GM19372 (cell line): ENCODE results near the gene MYH15.

Experiments
- ATAC-seq: cut with Tn5 transposase; IDR thresholded peaks from one replicate; pipeline ENCODE4 v1.9.1; 2021; ENCODE audit warnings: mild to moderate bottlenecking, low read depth, moderate library complexity; ENCODE audit not compliant: unreplicated experiment

MYH15 gene

DNA sequence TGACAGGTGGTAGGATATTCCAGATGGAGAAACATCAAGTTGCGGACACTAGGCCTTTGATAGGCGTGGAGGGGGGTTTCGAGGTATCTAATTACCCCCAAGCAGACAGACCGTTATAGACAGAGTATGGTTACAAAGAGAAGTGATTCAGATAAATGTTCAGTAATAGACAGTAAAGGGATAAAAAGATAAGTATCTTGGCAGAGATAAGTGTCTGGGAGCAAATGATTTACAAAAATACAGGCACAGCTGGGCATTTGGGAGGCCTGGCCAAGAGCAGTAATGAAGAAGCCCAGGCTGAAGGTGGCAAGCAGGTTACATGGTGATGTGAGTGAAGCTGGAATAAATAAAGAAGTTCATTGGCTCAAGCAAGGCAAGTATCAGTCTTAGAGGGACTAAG lies 659 bp upstream of the MYH15 start:
- no peak for ATAC-seq

DNA sequence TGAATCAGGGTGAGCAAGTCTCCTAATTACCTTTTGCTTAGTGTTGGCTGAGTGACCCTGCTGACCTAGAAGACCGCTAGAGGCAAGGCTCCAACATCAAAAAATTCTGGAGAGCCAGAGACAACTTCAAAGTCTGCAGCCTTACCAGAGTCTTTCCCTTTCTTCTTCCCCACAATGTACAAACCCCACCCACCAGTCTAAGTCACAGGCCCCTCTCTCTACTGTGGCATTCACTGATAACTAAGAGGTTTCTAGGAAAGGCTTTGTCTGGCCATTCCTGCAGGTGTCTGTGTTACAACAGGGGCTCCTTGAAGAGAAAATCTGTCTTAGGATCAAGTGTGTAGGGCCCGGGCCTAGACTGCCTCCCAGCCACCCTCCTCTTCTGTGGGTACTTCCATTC lies 525 bp downstream of the MYH15 start:
- ATAC-seq = no peak

DNA sequence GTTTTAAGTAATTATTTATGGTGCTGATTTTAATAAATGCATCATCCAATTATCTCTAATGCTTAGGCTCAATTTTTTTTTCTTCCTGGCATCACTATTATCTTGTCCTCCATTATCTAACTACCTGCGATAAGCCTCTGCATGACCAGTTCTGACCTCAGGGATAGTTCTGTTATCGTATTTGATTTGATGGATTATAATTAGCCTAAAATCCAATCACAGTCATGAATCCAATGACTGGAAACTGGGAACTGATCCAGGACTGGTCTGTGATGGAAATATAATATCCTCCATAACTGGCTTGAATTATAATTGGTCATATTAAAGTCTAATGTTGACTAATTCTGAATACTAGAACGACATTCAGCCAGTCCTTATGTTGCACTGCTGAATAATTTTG lies 1.1 kb downstream of the MYH15 start:
- no peak for ATAC-seq

DNA sequence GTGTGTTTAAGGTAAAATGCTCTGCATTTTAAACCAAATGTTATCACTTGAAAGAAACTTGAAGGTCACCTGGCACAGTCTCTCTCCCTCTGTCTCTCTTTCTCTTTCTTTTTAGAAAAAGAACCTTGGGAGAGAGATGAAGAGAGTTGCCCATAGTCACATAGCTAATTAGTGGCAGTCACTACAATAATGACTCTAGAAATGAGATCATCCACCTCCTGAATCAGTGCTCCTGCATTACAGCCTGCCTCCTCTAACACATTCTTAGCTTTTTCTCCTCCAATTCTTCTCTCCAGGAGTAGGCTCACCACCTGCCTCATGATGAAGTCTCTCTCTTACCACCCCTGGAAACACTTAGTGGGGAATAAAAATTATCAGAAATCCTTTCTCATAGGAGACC lies 2.5 kb downstream of the MYH15 start:
- ATAC-seq = no peak

DNA sequence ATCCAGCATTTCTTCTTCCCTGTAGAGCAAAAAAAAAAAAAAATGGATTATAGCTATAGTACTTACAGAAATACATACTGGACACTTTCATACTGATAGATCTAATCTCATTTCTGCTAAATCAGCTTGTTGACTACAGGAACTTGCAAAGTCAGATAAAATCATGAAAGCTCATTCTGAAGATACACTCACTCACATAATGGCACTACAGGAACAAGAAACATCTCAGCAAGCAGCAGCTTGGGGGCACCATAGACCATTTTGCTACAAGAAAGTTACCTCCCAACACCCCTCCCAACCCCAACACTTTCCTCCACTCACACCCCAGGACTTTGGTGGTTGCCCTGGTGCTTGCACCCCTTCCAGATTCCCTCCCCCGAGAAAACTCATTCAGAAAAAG lies 4.6 kb downstream of the MYH15 start:
- ATAC-seq = no peak

DNA sequence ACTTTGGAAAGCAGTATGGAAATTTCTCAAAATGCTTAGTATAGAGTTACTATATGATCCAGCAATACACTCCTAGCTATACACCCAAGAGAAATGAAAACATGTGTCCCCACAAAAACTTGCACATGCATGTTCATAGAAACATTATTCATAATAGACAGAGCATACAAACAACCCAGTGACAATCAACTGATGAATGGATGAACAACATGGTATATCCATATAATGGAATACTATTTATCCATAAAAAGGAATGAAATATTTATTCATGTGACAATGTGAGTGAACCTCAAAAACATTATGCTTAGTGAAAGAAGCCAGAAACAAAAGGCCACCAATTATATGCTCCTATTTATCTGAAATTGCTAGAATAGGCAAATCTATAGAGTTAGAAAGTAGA lies 6.7 kb downstream of the MYH15 start:
- no peak for ATAC-seq

DNA sequence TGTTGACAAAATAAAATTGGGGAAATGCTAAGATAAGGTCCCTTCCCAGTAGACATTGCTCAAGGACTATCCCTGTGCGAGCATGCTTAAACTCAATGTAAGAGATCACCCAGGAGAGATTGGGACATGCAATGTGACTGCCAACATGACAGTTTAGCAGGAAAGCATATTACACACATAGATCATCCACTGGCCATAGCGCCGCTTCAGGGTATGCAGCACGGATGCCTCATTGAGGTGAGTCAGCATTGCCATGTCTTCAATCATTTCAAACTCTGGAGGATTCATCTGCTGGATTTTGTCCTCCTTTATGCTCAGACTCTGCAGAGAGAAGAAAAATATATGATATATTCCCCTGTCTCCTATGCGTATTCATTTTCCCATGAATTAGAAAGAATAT lies 8.9 kb downstream of the MYH15 start:
- ATAC-seq = no peak

DNA sequence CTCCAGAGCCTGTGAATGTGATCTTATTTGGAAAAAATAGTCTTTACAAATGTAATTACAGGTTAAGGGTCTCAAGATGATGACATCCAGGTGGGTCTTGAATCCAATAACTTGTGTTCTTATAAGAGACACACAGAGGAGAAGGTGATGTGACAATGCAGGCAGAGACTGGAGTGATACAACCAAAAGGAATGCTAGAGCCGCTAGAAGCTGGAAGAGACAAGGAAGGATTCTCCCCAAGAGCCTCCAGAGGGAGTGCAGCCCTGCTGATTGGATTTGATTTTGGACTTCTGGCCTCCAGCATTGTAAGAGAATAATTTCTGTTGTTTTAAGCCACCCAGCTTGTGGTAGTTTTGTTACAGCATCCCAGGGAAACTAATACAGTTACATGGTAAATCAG lies 9.7 kb downstream of the MYH15 start:
- no peak for ATAC-seq

DNA sequence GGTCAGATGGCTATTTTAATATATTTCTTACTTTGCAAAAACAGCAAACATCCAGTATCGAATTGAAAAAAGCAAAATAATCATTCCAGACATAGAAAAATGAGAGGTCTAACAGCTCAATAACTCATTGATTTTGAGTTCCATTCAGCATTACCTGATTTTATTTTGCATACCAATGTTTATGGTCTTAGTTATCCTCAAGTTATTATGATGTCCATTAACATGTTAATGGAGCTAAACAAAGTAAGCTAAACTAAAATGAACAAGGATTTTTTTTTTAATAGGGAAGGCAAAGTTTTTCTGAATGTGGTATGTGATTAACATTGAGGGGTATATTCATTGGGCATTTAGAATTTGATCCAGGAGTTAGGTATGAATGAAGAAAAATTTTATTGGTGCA lies 13.1 kb downstream of the MYH15 start:
- ATAC-seq = no peak

DNA sequence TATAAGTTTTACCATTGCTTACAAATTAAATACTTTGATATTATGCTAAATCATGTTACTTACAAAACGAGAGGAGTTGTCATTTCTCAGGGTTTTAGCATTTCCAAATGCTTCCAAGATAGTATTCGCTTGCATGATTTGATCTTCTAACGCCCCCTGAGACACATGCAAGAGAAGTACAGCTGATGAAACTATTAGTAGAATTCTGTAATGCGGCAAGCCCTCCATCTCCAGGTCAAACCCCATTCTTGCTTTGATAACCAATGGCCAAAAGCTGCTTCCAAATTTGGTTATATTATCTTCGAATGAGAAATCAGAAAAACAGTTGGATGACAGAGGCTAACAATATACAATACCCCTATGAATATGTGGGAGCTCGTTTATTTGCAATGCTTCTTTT lies 14.7 kb downstream of the MYH15 start:
- no peak for ATAC-seq

DNA sequence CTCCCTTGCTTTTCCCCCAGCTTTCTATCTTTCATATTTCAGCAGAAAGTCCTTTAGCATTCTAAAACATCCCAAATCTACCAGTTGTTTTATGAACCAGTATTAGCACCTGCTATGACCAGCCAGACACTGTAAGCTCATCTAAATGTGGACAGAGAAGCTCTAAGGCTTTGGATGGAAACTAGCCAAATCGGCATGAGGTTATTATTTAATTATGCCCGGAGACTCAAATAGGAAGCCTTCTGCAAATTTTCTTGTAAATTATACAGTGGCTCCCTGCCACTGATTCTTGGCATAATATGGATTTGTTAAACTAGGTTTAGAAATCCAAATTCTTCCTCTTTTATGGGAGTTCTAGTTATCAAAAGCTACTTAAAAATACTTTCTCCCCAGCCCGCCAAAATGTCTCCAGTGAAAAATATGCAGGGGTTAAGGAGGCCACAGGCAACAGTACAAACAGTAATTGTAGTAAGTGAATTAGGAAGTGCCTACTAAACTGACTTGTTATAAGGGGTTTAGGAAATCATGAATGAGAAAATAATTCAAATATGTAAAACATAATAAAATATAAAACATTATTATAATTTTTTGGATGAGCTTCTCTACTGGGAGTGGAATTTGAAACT lies 15.4 kb downstream of the MYH15 start:
- no peak for ATAC-seq

DNA sequence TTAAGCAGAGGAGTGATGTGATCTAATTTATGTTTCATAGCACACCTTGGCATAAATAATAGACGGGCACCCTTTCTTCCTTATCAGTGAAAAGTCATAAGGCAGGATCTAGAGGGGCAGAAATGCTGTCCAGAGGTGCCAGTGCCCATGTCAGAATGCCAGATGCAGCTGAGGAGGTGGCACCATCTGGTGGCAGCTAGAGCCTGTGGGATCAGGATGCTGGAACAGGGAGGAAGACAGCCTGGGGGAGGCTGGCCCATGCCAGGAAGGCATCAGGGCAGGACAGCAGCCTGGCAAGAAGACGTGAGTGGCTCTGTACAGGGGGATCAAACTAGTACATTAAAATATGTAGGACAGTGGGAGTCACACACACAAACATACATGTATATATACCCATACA lies 16.5 kb downstream of the MYH15 start:
- ATAC-seq = no peak

DNA sequence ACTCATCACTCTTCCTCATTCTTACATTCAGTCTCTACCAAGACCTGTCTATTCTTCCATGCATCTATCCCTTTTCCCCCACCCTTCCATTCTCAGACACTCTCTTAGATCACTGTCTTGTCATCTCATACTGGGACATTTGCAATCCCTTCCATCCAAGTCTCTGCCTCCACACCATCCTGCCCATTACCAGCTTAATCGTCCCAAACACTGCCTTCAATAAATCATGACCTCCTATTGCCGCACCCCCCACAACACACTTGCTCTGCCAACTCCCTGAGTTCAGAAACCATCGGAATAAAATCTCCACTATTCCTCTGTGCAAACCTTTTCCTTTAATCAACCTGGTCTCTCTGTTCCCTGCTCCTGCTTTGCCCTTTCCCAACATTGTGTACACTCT lies 18.9 kb downstream of the MYH15 start:
- ATAC-seq = no peak

DNA sequence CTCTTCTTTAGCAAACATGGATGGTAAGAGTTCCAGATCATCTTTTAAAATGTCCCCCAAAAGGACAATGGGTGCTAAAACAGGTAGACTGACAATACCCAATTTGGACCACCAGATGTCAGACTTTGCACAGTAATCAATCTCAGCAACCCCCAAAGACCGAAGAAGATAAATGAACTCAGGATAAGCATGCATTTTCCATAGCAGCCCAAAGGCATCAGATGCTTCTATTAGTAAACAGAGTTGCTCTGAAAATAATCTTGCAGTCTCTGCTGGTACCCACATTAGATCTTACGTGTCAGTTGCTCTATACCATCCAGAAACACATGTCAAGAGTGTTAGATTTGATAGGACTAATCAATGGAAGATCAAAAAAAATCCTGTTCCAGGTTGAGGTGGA lies 20.6 kb downstream of the MYH15 start:
- ATAC-seq = peak; percentile 71

DNA sequence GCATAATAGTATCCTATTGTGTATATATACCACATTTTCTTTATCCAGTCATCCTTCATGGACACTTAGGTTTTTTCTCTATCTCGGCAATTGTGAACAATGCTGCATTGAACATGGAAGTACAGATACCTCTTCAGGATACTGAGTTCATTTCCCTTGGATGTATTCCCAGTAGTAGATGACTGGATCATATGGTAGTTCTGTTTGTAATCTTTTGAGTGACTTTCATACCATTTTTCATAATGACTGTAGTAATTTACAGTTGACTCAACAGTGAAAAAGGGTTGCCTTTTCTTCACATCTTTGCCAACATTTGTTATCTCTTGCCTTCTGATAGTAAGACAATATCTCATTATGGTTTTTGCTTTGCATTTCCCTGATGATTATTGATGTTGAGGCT lies 21.8 kb downstream of the MYH15 start:
- ATAC-seq = no peak

DNA sequence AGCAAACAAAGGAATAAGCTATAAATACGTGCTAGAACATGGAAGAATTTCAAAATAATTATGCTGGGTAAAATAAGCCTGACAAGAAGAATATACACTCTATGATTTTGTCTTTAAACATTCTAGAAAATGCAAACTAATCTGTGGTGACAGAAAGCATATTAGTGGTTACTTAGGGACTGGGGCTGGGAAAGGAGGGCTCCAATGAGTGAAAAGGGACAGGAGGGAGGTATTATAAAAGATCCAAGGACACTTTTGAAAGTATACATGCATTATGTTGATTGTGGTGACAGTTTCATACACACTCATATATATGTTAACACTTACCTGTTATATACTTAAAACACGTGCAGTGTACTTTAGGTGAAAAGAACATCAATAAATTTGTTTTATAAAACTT lies 23.0 kb downstream of the MYH15 start:
- no peak for ATAC-seq

DNA sequence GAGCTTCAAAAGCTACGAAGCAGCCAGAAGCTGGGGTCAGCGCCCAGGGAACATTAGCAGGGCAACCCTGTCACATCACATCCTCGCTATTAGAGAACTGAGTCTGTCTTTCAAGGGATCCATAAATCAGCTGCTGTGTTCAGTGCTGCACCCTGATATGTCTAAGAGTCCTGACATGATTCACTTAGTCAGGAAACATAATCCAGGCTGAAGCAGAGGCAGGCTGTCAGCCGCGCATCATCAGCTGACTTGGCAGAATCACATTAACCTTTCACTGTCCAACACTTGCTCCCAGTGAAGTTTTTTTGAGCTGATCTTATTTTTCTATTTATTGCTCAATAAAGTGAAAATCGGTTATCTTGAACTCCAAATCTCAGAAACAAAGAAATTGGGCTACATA lies 23.5 kb downstream of the MYH15 start:
- ATAC-seq = no peak

DNA sequence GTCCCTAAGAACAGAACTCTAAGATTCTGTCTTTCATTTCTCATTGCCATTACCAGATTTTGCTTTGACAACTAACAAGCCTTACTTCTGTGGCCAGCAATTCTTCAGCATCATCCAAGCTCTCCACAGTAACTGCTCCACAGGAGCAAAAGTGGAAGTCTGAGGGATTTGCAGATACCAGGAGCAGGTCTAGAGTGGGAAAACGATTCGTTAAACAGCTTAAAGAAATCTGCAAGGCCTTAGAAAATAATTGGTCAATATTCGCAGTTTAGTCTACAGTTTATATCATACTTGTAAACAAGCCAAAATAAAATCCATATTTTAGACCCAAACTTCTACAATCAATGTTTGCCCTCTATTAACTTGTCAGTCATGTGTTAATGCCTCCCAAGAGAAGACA lies 24.1 kb downstream of the MYH15 start:
- no peak for ATAC-seq

DNA sequence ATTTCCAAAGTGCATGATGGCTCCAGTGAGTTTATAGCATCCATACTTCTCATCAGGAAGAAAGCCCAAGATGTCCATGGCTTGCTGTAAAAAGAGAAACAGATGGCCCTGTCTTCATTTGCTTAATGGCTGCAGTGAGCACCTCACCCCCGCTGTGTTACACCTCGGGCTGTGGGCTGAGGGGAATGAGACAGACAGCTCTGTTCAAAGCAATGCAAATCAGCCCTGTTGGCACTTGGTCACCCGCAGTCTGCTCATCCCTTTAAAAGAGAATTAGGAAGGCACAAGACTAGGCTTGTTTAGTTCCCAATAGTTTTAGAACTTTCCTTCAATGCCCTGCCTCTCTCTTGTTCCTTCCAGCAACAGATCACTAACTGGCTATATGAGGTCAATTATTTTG lies 25.2 kb downstream of the MYH15 start:
- no peak for ATAC-seq

DNA sequence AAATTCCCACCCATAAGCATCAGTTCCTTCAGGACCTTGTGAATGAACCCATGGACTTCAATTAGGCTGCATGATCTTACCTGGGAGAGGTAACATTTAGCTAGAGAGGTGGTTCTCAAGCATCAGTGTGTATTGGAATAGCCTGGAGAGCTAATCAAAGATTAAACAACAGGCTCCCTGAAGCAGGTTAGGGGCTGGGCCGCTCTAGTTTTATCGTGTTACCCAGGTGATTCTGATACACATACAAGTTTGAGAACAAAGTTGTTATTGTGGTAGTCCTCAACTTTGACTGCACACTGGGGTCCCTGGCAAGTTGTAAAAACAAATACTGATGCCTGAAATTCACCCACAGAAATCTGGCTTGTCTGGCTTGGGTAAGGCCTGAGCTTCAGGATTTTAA lies 31.2 kb downstream of the MYH15 start:
- ATAC-seq = no peak

DNA sequence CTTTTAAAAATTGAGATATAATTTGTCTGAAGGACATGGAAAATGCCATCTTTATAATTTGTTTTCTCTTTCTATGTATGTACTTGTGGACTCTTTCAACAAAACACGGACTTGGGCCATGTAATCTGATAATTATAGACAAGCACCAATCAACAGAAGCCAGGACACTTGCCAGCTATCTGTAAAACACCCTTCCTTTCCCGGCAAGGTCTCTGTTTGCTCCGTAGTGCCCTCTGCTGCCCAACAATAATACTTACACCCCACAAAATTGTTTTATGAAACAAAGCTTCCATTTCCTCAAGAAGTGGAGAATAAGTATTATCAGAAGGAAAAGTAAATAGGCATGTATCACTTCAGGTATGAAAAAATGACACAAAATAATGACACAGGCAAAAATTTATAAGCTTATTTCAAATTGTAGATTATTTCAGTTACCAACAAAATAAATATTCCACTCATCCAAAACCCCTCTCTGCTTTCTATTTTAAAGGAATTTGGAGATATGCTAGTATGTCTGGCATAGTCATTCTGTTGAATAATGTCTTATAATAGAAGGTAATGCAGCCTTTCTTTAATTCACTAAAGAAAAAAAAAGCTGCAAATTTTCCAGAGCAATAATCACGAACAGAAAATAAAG lies 32.8 kb downstream of the MYH15 start:
- peak; percentile 77 for ATAC-seq

DNA sequence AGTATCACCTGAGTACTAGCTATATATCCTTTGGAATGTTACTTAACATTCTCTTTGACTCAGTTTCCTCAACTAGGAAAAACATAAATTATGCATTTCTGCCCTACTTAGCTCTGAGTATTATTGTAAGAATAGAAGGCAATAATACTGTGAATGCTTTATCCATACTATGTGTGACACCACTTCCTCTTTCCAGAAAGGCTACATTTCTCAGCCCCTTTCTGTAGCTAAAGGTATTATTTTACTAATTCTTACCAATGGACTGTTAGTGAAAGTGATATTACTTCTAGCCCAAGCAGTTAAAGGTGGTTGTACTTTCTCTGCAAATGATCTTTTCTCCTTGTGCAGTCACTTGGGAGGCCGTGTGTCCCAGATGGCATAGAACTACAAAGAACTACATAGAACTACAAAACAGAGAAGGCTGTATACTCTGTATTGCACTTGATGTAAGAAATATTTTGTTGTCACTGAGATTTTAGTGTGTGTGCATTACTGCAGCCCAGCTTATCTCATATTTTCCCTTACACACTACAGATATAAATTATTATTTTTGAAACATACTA lies 35.1 kb downstream of the MYH15 start:
- no peak for ATAC-seq
